KOPT-K1 (cell line): Measurements from ENCODE around the gene TMEM174.

Experiments
- H3K27ac ChIP-seq: fragments of 200-600 bp; sonication (generic); 2 replicates; pipeline ENCODE4 v1.5.1; 2016; ENCODE audit warnings: antibody characterized with exemption, mild to moderate bottlenecking, low read depth, low read length; ENCODE audit not compliant: poor library complexity, severe bottlenecking
- H3K36me3 ChIP-seq: fragments of 200-600 bp; sonication (generic); 2 replicates; pipeline ENCODE4 v1.5.1; 2017; ENCODE audit warnings: antibody characterized with exemption, mild to moderate bottlenecking, low read length, moderate library complexity; ENCODE audit not compliant: insufficient read depth
- H3K9me3 ChIP-seq: fragments of 200-600 bp; sonication (generic); 2 replicates; pipeline ENCODE4 v1.5.1; 2017; ENCODE audit warnings: antibody characterized with exemption, low read length, mild to moderate bottlenecking; ENCODE audit not compliant: insufficient read depth, poor library complexity, severe bottlenecking

Gene TMEM174

GRCh38 chr5:73174100-73174815, 1.3 kb downstream of the TMEM174 start:
- no peak overlapping the region for H3K27ac ChIP-seq

GRCh38 chr5:73176250-73176649, 3.3 kb downstream of the TMEM174 start:
- no peak overlapping the region for H3K27ac ChIP-seq
- H3K36me3 ChIP-seq, result no peaks in the 10 kb centered on the region
- H3K9me3 ChIP-seq, result no peaks in the 10 kb centered on the region

More at GRCh38 chr5:73174100-73174815, 1.3 kb downstream of the TMEM174 start:
- H3K36me3 ChIP-seq, result no peaks in the 10 kb centered on the region
- no peaks in the 10 kb centered on the region for H3K9me3 ChIP-seq

- Histone ChIP-seq H3K36me3 (no peaks in the 10 kb centered on the region), H3K27ac (no peak overlapping the region), H3K9me3 (no peaks in the 10 kb centered on the region)
Measured at GRCh38 chr5:73178265-73178664, 5.3 kb downstream of the TMEM174 start.

GRCh38 chr5:73179730-73180129, 6.7 kb downstream of the TMEM174 start:
- Histone ChIP-seq H3K36me3 (no peaks in the 10 kb centered on the region), H3K27ac (no peak overlapping the region), H3K9me3 (peaks cover 8% of the 10 kb centered on the region)

GRCh38 chr5:73180566-73180965, 7.6 kb downstream of the TMEM174 start:
- Histone ChIP-seq H3K9me3 (peaks cover 14% of the 10 kb centered on the region), H3K27ac (no peak overlapping the region), H3K36me3 (no peaks in the 10 kb centered on the region)

- peaks cover 15% of the 10 kb centered on the region for H3K9me3 ChIP-seq
- no peaks in the 10 kb centered on the region for H3K36me3 ChIP-seq
- no peak overlapping the region for H3K27ac ChIP-seq
Measured at GRCh38 chr5:73182307-73182706, 9.3 kb downstream of the TMEM174 start.

GRCh38 chr5:73183000-73183399, 10.0 kb downstream of the TMEM174 start:
- Histone ChIP-seq H3K27ac (no peak overlapping the region), H3K9me3 (peaks cover 15% of the 10 kb centered on the region), H3K36me3 (no peaks in the 10 kb centered on the region)

- Histone ChIP-seq H3K9me3 (peaks cover 15% of the 10 kb centered on the region), H3K27ac (no peak overlapping the region), H3K36me3 (no peaks in the 10 kb centered on the region)
Measured at GRCh38 chr5:73183481-73183891, 10.5 kb downstream of the TMEM174 start.

- Histone ChIP-seq H3K36me3 (no peaks in the 10 kb centered on the region), H3K9me3 (peaks cover 15% of the 10 kb centered on the region), H3K27ac (no peak overlapping the region)
Measured at GRCh38 chr5:73186976-73187375, 14.0 kb downstream of the TMEM174 start.

GRCh38 chr5:73188764-73189531, 16.0 kb downstream of the TMEM174 start:
- no peak overlapping the region for H3K27ac ChIP-seq
- peaks cover 9% of the 10 kb centered on the region for H3K9me3 ChIP-seq
- no peaks in the 10 kb centered on the region for H3K36me3 ChIP-seq

- Histone ChIP-seq H3K36me3 (no peaks in the 10 kb centered on the region), H3K9me3 (peaks cover 7% of the 10 kb centered on the region), H3K27ac (no peak overlapping the region)
Measured at GRCh38 chr5:73189871-73190376, 16.9 kb downstream of the TMEM174 start.

- H3K27ac ChIP-seq, result no peak overlapping the region
- no peaks in the 10 kb centered on the region for H3K9me3 ChIP-seq
- H3K36me3 ChIP-seq, result no peaks in the 10 kb centered on the region
Measured at GRCh38 chr5:73192370-73192769, 19.4 kb downstream of the TMEM174 start.

GRCh38 chr5:73193592-73193991, 20.6 kb downstream of the TMEM174 start:
- H3K27ac ChIP-seq, result no peak overlapping the region
- H3K36me3 ChIP-seq, result no peaks in the 10 kb centered on the region
- no peaks in the 10 kb centered on the region for H3K9me3 ChIP-seq

- Histone ChIP-seq H3K27ac (no peak overlapping the region), H3K9me3 (no peaks in the 10 kb centered on the region), H3K36me3 (no peaks in the 10 kb centered on the region)
Measured at GRCh38 chr5:73196201-73196600, 23.2 kb downstream of the TMEM174 start.

- Histone ChIP-seq H3K9me3 (no peaks in the 10 kb centered on the region), H3K27ac (no peak overlapping the region), H3K36me3 (no peaks in the 10 kb centered on the region)
Measured at GRCh38 chr5:73197637-73198257, 24.8 kb downstream of the TMEM174 start.
